GM18526 (cell line): Measurements from ENCODE around the gene FADS2.

Experiments used
- POLR2A ChIP-seq: IDR thresholded peaks from 3 replicates; pipeline ENCODE4 v1.6.1; 2011; ENCODE audit not compliant: insufficient read length; ENCODE audit errors: extremely low read depth

Gene FADS2

GRCh38 chr11:61810671-61811175 is 17.4 kb upstream of the FADS2 start:
- no peak for TF ChIP-seq POLR2A

GRCh38 chr11:61811831-61812230 is 16.3 kb upstream of the FADS2 start:
- no peak for TF ChIP-seq POLR2A

- no peak for TF ChIP-seq POLR2A
Measured at GRCh38 chr11:61812736-61813411, 15.2 kb upstream of the FADS2 start.

GRCh38 chr11:61814247-61814957 is 13.7 kb upstream of the FADS2 start:
- TF ChIP-seq POLR2A: no peak

GRCh38 chr11:61814958-61815789 is 12.9 kb upstream of the FADS2 start:
- peak; percentile 78 for TF ChIP-seq POLR2A

GRCh38 chr11:61815790-61816735 is 12.0 kb upstream of the FADS2 start:
- peak; percentile 45 for TF ChIP-seq POLR2A

GRCh38 chr11:61816736-61817455 is 11.2 kb upstream of the FADS2 start, which contains the start of gene FADS1:
FADS1 (minus strand) TSS chr11:61817003; CDS start chr11:61816929, 74 bp downstream.
- peak; percentile 31 for TF ChIP-seq POLR2A

- TF ChIP-seq POLR2A: no peak
Measured at GRCh38 chr11:61817471-61818202, 10.5 kb upstream of the FADS2 start.

- no peak for TF ChIP-seq POLR2A
Measured at GRCh38 chr11:61820174-61820573, 7.9 kb upstream of the FADS2 start.

GRCh38 chr11:61826930-61827570 is 1.1 kb upstream of the FADS2 start:
- TF ChIP-seq POLR2A: no peak

- no peak for TF ChIP-seq POLR2A
Measured at GRCh38 chr11:61828379-61828628, 204 bp downstream of the FADS2 start.

- peak; percentile 56 for TF ChIP-seq POLR2A
Measured at GRCh38 chr11:61828629-61829407, 718 bp downstream of the FADS2 start.
